Measurements from ENCODE around the gene RUBCN. TPM values are rescaled to one million over a fixed set of nuclear protein-coding genes. Genes with fewer than 3 reads are reported as not detected.
"Not testable (repeated sequence)": the region's sequence is repeated elsewhere in the genome, so short reads cannot be mapped to it uniquely, and the experiment has no call there.

The RUBCN gene
- total and polyA plus RNA-seq, 10 of the 15 experiments (the other 5 are each of a cell fraction or from before 2014, with no cell fraction given): 15.5 to 79.9 (median 40.4) TPM

DNA sequence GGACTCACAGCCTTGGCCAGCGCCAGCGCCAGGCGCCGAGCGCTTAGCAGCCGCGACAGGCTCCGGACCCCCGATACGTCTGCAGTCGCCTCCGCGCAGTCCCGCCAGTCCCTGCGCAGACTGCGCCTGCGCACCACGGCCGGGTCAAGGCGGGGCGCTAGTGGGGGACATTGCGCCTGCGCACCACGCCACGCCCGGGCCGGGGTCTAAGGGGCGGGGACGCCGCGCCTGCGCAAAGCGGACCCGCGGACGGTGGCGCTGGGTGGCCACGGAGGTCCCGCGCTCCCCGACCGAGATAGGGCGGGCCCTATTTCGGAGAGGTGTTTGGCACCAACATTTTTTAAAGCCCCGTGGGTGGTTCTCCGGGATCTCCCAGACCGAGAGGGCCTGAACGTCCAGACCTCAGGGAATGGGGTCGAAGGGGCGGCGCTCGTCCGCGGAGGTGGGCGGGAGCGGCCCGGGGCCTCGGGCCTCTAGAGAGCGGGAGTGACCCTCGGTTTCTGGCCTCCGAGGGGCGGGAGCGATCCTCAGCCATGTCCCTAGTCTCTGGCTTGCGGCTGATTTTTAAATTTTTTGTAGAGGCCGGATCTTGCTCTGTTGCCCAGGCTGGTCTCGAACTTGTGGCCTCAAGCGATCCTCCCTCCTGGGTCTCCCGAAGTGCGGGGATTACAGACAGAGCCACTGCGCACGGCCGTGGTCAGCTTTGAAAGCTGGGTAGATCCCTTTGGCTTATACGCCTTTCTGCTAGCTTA, 108.8 kb downstream of the RUBCN start:
- CTCF ChIA-PET; H4K20me1 ChIP-seq (ENCODE audit: control insufficient read depth, insufficient read depth); FAIRE-seq; POLR2A ChIA-PET; in situ Hi-C loops (cut with MboI); SMC1A ChIA-PET (ENCODE audit: uncharacterized antibody, unreplicated experiment); RAD21 ChIA-PET (ENCODE audit: unreplicated experiment); H3K9me3 ChIP-seq (replicated peaks; ENCODE audit: control insufficient read depth, insufficient read depth, low read length); H3K27me3 ChIP-seq (replicated peaks in 1 of 2; ENCODE audit: control insufficient read depth in 2 of 2, insufficient read depth in 2 of 2, low read length in 1 of 2); intact Hi-C loops (cut with micrococcal nuclease; ENCODE audit: unreplicated experiment); H3K36me3 ChIP-seq (ENCODE audit: control insufficient read depth in 2 of 2, insufficient read depth in 2 of 2, low read length in 1 of 2); H3K4me1 ChIP-seq (ENCODE audit: control insufficient read depth, insufficient read depth, low read length); BruUV-seq (replicated peaks); H3K79me2 ChIP-seq (ENCODE audit: control insufficient read depth, insufficient read depth, low read length): not testable (repeated sequence)
- Histone ChIP-seq H3K4me2 (ENCODE audit: control insufficient read depth, insufficient read depth) (peak overlapping the region; percentile 31), H3K27ac (ENCODE audit: control insufficient read depth, insufficient read depth) (0 out of 2 replicates have a peak overlapping the region, but pooled peaks have one; percentile 44), H3K9ac (ENCODE audit: control insufficient read depth, insufficient read depth, low read length) (peak overlapping the region; percentile 72; the same call in 1 of the 2 replicates), H3K4me3 (peak overlapping the region; percentile 75; the same call in 1 of the 2 replicates), H2AFZ (ENCODE audit: control insufficient read depth, low read depth, low read length) (peak overlapping the region; percentile 67)
- DNase-seq (ENCODE audit: low read depth, low spot score): peak; percentile 26
- TF ChIP-seq NRF1 (conservative IDR thresholded peaks at IDR 0.05; ENCODE audit: low read depth, low read length) (peak; percentile 62), RB1 (IDR thresholded peaks at IDR 0.05; ENCODE audit: borderline replicate concordance) (0 out of 2 replicates have a peak, but pooled peaks have one; percentile 24), BACH1 (IDR thresholded peaks at IDR 0.05; ENCODE audit: borderline replicate concordance) (peak; percentile 30; the same call in 1 of the 2 replicates), IKZF1 (conservative IDR thresholded peaks at IDR 0.05) (peak; percentile 97), POLR2A (IDR thresholded peaks at IDR 0.05; ENCODE audit: low read depth, low read length) (peak; percentile 74), NR2F1 (conservative IDR thresholded peaks at IDR 0.05) (peak; percentile 30; the same call in 1 of the 2 replicates), NR2C1 (IDR thresholded peaks at IDR 0.05) (peak; percentile 4; the same call in 1 of the 2 replicates), POLR2AphosphoS5 (IDR thresholded peaks at IDR 0.05; ENCODE audit: low read length) (peak; percentile 35; the same call in 1 of the 2 replicates)
- WGBS (ENCODE audit: insufficient coverage, insufficient replicate concordance, low lambda C conversion rate, missing lambda C conversion rate): 2% methylated on average over 63 of the region's 73 CpGs
- ATAC-seq: peak; percentile 87

Data from GM12878 (cell line).